H9 (cell line): Measurements from ENCODE around the gene JAG2. TPM values are rescaled to one million over a fixed set of nuclear protein-coding genes. Genes with fewer than 3 reads are reported as not detected.

ENCODE experiments used
- DNase-seq: peaks from one replicate; pipeline ENCODE4 v3.0.0-alpha.2; 2017
- H2AFZ ChIP-seq: one replicate; pipeline ENCODE4 v1.6.1; 2013; ENCODE audit warnings: mild to moderate bottlenecking, low read length, control low read depth, moderate library complexity
- H2AK5ac ChIP-seq: 2 replicates; pipeline ENCODE4 v1.6.1; 2013; ENCODE audit warnings: low read length, control low read depth, mixed read lengths; ENCODE audit not compliant: insufficient read length
- H2BK120ac ChIP-seq: one replicate; pipeline ENCODE4 v1.6.1; 2013; ENCODE audit warnings: low read depth, mild to moderate bottlenecking, low read length, control low read depth, inconsistent platforms; ENCODE audit not compliant: poor library complexity, severe bottlenecking
- H2BK12ac ChIP-seq: 2 replicates; pipeline ENCODE4 v1.6.1; 2013; ENCODE audit warnings: low read length, control low read depth, mixed read lengths, low read depth; ENCODE audit not compliant: insufficient read length
- H2BK15ac ChIP-seq: 2 replicates; pipeline ENCODE4 v1.6.1; 2013; ENCODE audit warnings: low read depth, low read length, control low read depth
- H2BK20ac ChIP-seq: one replicate; pipeline ENCODE4 v1.6.1; 2013; ENCODE audit warnings: low read depth, mild to moderate bottlenecking, low read length, control low read depth, inconsistent platforms; ENCODE audit not compliant: poor library complexity, severe bottlenecking
- H2BK5ac ChIP-seq: 2 replicates; pipeline ENCODE4 v1.6.1; 2013; ENCODE audit warnings: low read length, control low read depth, mixed read lengths; ENCODE audit not compliant: insufficient read length
- H3K14ac ChIP-seq: 2 replicates; pipeline ENCODE4 v1.6.1; 2013; ENCODE audit warnings: low read length, control low read depth; ENCODE audit not compliant: insufficient read depth
- H3K18ac ChIP-seq: 2 replicates; pipeline ENCODE4 v1.6.1; 2013; ENCODE audit warnings: low read depth, mild to moderate bottlenecking, mixed read lengths, low read length, control low read depth; ENCODE audit not compliant: insufficient read length
- H3K23ac ChIP-seq: 2 replicates; pipeline ENCODE4 v1.6.1; 2013; ENCODE audit warnings: low read length, control low read depth, mixed read lengths, low read depth; ENCODE audit not compliant: insufficient read length
- H3K23me2 ChIP-seq: 2 replicates; pipeline ENCODE4 v1.6.1; 2013; ENCODE audit warnings: low read depth, mild to moderate bottlenecking, mixed read lengths, low read length, control low read depth; ENCODE audit not compliant: insufficient read length, poor library complexity, severe bottlenecking
- H3K27ac ChIP-seq: 2 replicates; pipeline ENCODE4 v1.5.1; 2013; ENCODE audit warnings: low read length, control low read depth, mixed read lengths, low read depth; ENCODE audit not compliant: insufficient read length
- H3K27me3 ChIP-seq: 2 replicates; pipeline ENCODE4 v1.6.1; 2013; ENCODE audit warnings: low read length, control low read depth, inconsistent platforms; ENCODE audit not compliant: insufficient read depth
- H3K4ac ChIP-seq: 2 replicates; pipeline ENCODE4 v1.6.1; 2013; ENCODE audit warnings: low read depth, mild to moderate bottlenecking, control low read depth, inconsistent platforms, low read length, moderate library complexity
- H3K4me1 ChIP-seq: 2 replicates; pipeline ENCODE4 v1.6.1; 2013; ENCODE audit warnings: low read length, control low read depth, inconsistent platforms; ENCODE audit not compliant: insufficient read depth
- H3K4me2 ChIP-seq: 2 replicates; pipeline ENCODE4 v1.6.1; 2013; ENCODE audit warnings: low read length, control low read depth, mixed read lengths; ENCODE audit not compliant: insufficient read length, insufficient read depth
- H3K56ac ChIP-seq: 2 replicates; pipeline ENCODE4 v1.6.1; 2013; ENCODE audit warnings: low read depth, mild to moderate bottlenecking, mixed read lengths, low read length, control low read depth; ENCODE audit not compliant: insufficient read length
- H3K79me1 ChIP-seq: 2 replicates; pipeline ENCODE4 v1.6.1; 2013; ENCODE audit warnings: low read depth, mild to moderate bottlenecking, moderate library complexity, low read length, control low read depth, inconsistent platforms; ENCODE audit not compliant: insufficient read depth, poor library complexity, severe bottlenecking
- H3K79me2 ChIP-seq: 2 replicates; pipeline ENCODE4 v1.6.1; 2013; ENCODE audit warnings: low read length, control low read depth, inconsistent platforms; ENCODE audit not compliant: insufficient read depth
- H3K9ac ChIP-seq: 2 replicates; pipeline ENCODE4 v1.6.1; 2013; ENCODE audit warnings: low read length, control low read depth, mixed read lengths; ENCODE audit not compliant: insufficient read length; ENCODE audit errors: extremely low read depth
- H3K9me3 ChIP-seq: one replicate; pipeline ENCODE4 v1.6.1; 2013; ENCODE audit warnings: low read depth, low read length, inconsistent platforms; ENCODE audit not compliant: control insufficient read depth
- H3T11ph ChIP-seq: one replicate; pipeline ENCODE4 v1.6.1; 2013; ENCODE audit warnings: mild to moderate bottlenecking, low read length, control low read depth, inconsistent platforms
- H4K20me1 ChIP-seq: one replicate; pipeline ENCODE4 v1.6.1; 2013; ENCODE audit not compliant: control insufficient read depth, insufficient read length, insufficient read depth
- H4K5ac ChIP-seq: 2 replicates; pipeline ENCODE4 v1.6.1; 2013; ENCODE audit warnings: low read depth, mild to moderate bottlenecking, mixed read lengths, low read length, control low read depth; ENCODE audit not compliant: insufficient read length
- H4K8ac ChIP-seq: replicated peaks from 2 replicates; pipeline ENCODE4 v1.6.1; 2013; ENCODE audit warnings: low read length, control low read depth, mixed read lengths, low read depth; ENCODE audit not compliant: insufficient read length
- H4K91ac ChIP-seq: 2 replicates; pipeline ENCODE4 v1.6.1; 2013; ENCODE audit warnings: low read depth, mild to moderate bottlenecking, moderate library complexity, mixed read lengths, low read length, control low read depth; ENCODE audit not compliant: insufficient read length
- H3K27ac Mint-ChIP-seq, 3 experiments: 2 replicates in 2 of 3; 3 replicates in 1 of 3; pipeline ENCODE4 v1.8.0; 2020 to 2021; ENCODE audit warnings: mixed read lengths in 3 of 3, mild to moderate bottlenecking in 1 of 3, moderate library complexity in 1 of 3
- H3K27me3 Mint-ChIP-seq: 2 replicates; pipeline ENCODE4 v1.8.0; 2021; ENCODE audit warnings: low read depth, mild to moderate bottlenecking, moderate library complexity, mixed read lengths
- H3K36me3 Mint-ChIP-seq, 3 experiments: 2 replicates in 2 of 3; 3 replicates in 1 of 3; pipeline ENCODE4 v1.8.0; 2020 to 2021; ENCODE audit warnings: low read depth in 3 of 3, mixed read lengths in 3 of 3; ENCODE audit not compliant: insufficient read depth in 1 of 3
- H3K4me1 Mint-ChIP-seq, 2 experiments: 2 replicates each; pipeline ENCODE4 v1.8.0; 2020; ENCODE audit warnings: mixed read lengths in 2 of 2
- H3K4me3 Mint-ChIP-seq, 2 experiments: 2 replicates in 1 of 2; 3 replicates in 1 of 2; pipeline ENCODE4 v1.8.0; 2020 to 2021; ENCODE audit warnings: mild to moderate bottlenecking in 2 of 2, mixed read lengths in 2 of 2, moderate library complexity in 1 of 2
- H3K9me3 Mint-ChIP-seq, 2 experiments: 2 replicates in 1 of 2; 3 replicates in 1 of 2; pipeline ENCODE4 v1.8.0; 2020; ENCODE audit warnings: mild to moderate bottlenecking in 2 of 2, mixed read lengths in 2 of 2, moderate library complexity in 1 of 2
- CTCF ChIP-seq: fragments of 200-600 bp; sonication (generic); conservative IDR thresholded peaks from 3 replicates; pipeline ENCODE4 v1.8.0; 2021; ENCODE audit warnings: antibody characterized with exemption, mild to moderate bottlenecking
- WGBS: extraction: QIAGEN DNeasy Blood & Tissue Kit; methylation state at CpG from one replicate; pipeline ENCODE4 v1.1.7; 2013; ENCODE audit warnings: missing lambda C conversion rate, low lambda C conversion rate, mixed read lengths; ENCODE audit not compliant: insufficient read length; ENCODE audit errors: extremely low coverage; 5-methylcytosine and 5-hydroxymethylcytosine counted together
- total RNA-seq: library from RNA; stranded (reverse); gene quantifications from 2 replicates; pipeline ENCODE4 v1.2.1, GENCODE V29; 2021

JAG2 gene
- total RNA-seq, 1 experiment from 2014 or later = 11.4 TPM

GRCh38 chr14:105182296-105183020 is 13.9 kb upstream of the JAG2 start:
- Histone ChIP-seq H2BK20ac (no peak overlapping the region), H3K56ac (no peak overlapping the region), H3K9me3 (no peaks in the 10 kb centered on the region), H2AK5ac (no peak overlapping the region), H3K23me2 (peaks cover 2% of the 10 kb centered on the region), H3K23ac (no peak overlapping the region), H3K79me1 (no peaks in the 10 kb centered on the region), H2AFZ (no peak overlapping the region), H3T11ph (no peak overlapping the region), H3K14ac (no peak overlapping the region; the same call in 1 of the 2 replicates), H3K18ac (no peak overlapping the region), H3K4me1 (no peaks in the 10 kb centered on the region), H3K4me2 (no peak overlapping the region), H3K79me2 (no peaks in the 10 kb centered on the region), H2BK12ac (no peak overlapping the region), H3K9ac (no peak overlapping the region), H4K91ac (no peak overlapping the region), H2BK15ac (no peak overlapping the region), H4K5ac (no peak overlapping the region), H2BK120ac (no peak overlapping the region), H3K27ac (no peak overlapping the region), H4K20me1 (no peaks in the 10 kb centered on the region), H4K8ac (no peak overlapping the region), H3K27me3 (no peaks in the 10 kb centered on the region; the same call in 1 of the 2 replicates), H2BK5ac (no peak overlapping the region), H3K4ac (no peak overlapping the region)
- Mint-ChIP-seq H3K36me3 (no peaks in the 10 kb centered on the region), H3K27me3 (peaks cover 45% of the 10 kb centered on the region), H3K4me3 (peak overlapping the region; percentile 45 to 70), H3K27ac (no peak overlapping the region), H3K4me1 (peaks cover 4 to 20% of the 10 kb centered on the region in 2 experiments; a peak in 3 of 4 replicates), H3K9me3 (no peaks in the 10 kb centered on the region)
- DNase-seq = no peak
- WGBS = no CpG with 5 or more reads among the region's 25 CpGs
- no peak for TF ChIP-seq CTCF
